Choroid plexus epithelial cell (primary cell): ENCODE results near the gene MEIS2.

Experiments
- DNase-seq: peaks from one replicate; pipeline ENCODE4 v3.0.0-alpha.2; 2010; ENCODE audit warnings: low read depth
- H3K4me3 ChIP-seq: 2 replicates; pipeline ENCODE4 v1.5.1; 2011; ENCODE audit warnings: low read depth, mild to moderate bottlenecking, control low read depth, low read length, moderate library complexity
- CTCF ChIP-seq: conservative IDR thresholded peaks from 2 replicates; pipeline ENCODE4 v1.5.1; 2011; ENCODE audit warnings: low read depth, mild to moderate bottlenecking, control low read depth, inconsistent platforms, low read length, moderate library complexity

Gene MEIS2

GRCh38 chr15:37078566-37078965, 21.8 kb downstream of the MEIS2 start:
- no peak for TF ChIP-seq CTCF
- no peak for DNase-seq
- no peak overlapping the region for H3K4me3 ChIP-seq

- DNase-seq, result no peak
- TF ChIP-seq CTCF, result no peak
- no peak overlapping the region for H3K4me3 ChIP-seq
Measured at GRCh38 chr15:37077623-37078351, 22.6 kb downstream of the MEIS2 start.

- no peak for TF ChIP-seq CTCF
Measured at GRCh38 chr15:37076543-37076942, 23.8 kb downstream of the MEIS2 start.

GRCh38 chr15:37075777-37076176, 24.6 kb downstream of the MEIS2 start:
- no peak for TF ChIP-seq CTCF
- H3K4me3 ChIP-seq, result no peak overlapping the region
- no peak for DNase-seq

More at GRCh38 chr15:37076543-37076942, 23.8 kb downstream of the MEIS2 start:
- DNase-seq, result peak; percentile 41
- H3K4me3 ChIP-seq, result no peak overlapping the region

- TF ChIP-seq CTCF, result no peak
- no peak for DNase-seq
- H3K4me3 ChIP-seq, result no peak overlapping the region
Measured at GRCh38 chr15:37072181-37072580, 28.2 kb downstream of the MEIS2 start.

- H3K4me3 ChIP-seq, result no peak overlapping the region
- no peak for TF ChIP-seq CTCF
- DNase-seq, result no peak
Measured at GRCh38 chr15:37071134-37071533, 29.2 kb downstream of the MEIS2 start.

- no peak for TF ChIP-seq CTCF
Measured at GRCh38 chr15:37070686-37071085, 29.7 kb downstream of the MEIS2 start.

More at GRCh38 chr15:37070686-37071085, 29.7 kb downstream of the MEIS2 start:
- no peak overlapping the region for H3K4me3 ChIP-seq
- DNase-seq, result no peak
